RWPE1 (cell line): ENCODE data around the gene DOCK1.

Source experiments
- CTCF ChIA-PET: fragments of 350-600 bp; sonication (Branson Sonifier 250); formaldehyde crosslinking; extraction: SDS; loops from one replicate; lab custom pipeline; 2021; lab: Yijun Ruan, JAX
- POLR2A ChIA-PET: fragments of 400-600 bp; formaldehyde crosslinking; extraction: SDS; loops from one replicate; lab custom pipeline; 2020; ENCODE audit warnings: antibody characterized with exemption; ENCODE audit not compliant: low non-redundant PET; lab: Yijun Ruan, JAX
- DNase-seq: peaks from one replicate; pipeline ENCODE4 v3.0.0; 2012; ENCODE audit warnings: low spot score
- H3K27ac ChIP-seq: fragments of 450-650 bp; 2 replicates; pipeline ENCODE4 v1.5.1; 2017
- TF ChIP-seq, protein P1 (sequence below): fragments of 450-650 bp; conservative IDR thresholded peaks from 2 replicates; pipeline ENCODE4 v1.5.1; 2017; ENCODE audit warnings: low read depth, mild to moderate bottlenecking

Gene DOCK1

DNA sequence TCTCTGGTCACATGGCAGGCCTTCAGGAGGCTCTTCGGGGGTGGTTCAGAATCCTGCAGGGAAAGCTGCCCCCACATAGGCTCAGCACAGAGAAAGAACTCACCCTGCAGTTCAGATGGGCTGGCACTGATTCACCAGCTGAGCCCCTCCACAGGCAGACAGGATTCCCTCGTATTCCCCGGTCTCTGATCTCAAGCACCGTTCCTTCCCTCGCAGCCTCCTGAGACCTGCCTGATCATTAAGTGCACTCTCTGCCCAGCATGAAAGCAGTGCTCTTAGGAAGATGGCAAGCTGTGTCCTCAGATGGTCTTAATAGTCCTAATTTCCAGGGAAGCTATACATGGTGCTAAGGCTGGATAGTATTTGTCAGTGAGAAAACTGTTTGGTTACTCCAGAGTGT is 565.7 kb downstream of the DOCK1 start:
- H3K27ac ChIP-seq: no peak overlapping the region
- TF ChIP-seq, protein P1, sequence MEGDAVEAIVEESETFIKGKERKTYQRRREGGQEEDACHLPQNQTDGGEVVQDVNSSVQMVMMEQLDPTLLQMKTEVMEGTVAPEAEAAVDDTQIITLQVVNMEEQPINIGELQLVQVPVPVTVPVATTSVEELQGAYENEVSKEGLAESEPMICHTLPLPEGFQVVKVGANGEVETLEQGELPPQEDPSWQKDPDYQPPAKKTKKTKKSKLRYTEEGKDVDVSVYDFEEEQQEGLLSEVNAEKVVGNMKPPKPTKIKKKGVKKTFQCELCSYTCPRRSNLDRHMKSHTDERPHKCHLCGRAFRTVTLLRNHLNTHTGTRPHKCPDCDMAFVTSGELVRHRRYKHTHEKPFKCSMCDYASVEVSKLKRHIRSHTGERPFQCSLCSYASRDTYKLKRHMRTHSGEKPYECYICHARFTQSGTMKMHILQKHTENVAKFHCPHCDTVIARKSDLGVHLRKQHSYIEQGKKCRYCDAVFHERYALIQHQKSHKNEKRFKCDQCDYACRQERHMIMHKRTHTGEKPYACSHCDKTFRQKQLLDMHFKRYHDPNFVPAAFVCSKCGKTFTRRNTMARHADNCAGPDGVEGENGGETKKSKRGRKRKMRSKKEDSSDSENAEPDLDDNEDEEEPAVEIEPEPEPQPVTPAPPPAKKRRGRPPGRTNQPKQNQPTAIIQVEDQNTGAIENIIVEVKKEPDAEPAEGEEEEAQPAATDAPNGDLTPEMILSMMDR: no peak
- POLR2A ChIA-PET: no interaction called here

DNA sequence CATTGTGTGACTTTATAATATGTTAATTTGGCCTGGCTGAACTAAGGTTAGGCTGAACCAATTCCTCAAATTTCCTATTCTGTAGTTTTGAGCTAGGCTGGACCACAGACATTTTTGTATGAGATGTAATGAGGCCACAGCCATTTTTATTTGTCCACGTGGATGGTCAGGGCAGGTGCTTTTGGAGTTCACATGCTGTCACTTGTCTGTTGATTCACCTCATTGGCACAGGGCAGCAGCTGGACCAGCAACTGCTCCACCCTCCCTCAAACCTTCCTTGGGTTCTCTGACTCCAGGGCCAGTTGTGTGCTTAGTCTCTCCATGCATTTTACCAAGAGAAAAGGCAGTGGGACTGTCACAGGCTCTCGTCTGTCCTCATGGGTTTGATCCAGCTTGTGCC is 567.7 kb downstream of the DOCK1 start:
- CTCF ChIA-PET: no interaction called here
- POLR2A ChIA-PET: no interaction called here
- TF ChIP-seq, protein P1: no peak
- no peak overlapping the region for H3K27ac ChIP-seq
- DNase-seq: no peak

More for the DNA sequence above, 565.7 kb downstream of the DOCK1 start:
- CTCF ChIA-PET: no interaction called here
- DNase-seq: no peak

GRCh38 chr10:127474501-127474900 is 569.3 kb downstream of the DOCK1 start:
- ChIA-PET POLR2A (no interaction called here), CTCF (interaction anchor here (0.6 kb wide), 1 partner anchor 206 kb away, joined by 3 read pairs; no protein-coding TSS in a partner anchor)
- TF ChIP-seq, protein P1: no peak
- H3K27ac ChIP-seq: no peak overlapping the region
- no peak for DNase-seq

DNA sequence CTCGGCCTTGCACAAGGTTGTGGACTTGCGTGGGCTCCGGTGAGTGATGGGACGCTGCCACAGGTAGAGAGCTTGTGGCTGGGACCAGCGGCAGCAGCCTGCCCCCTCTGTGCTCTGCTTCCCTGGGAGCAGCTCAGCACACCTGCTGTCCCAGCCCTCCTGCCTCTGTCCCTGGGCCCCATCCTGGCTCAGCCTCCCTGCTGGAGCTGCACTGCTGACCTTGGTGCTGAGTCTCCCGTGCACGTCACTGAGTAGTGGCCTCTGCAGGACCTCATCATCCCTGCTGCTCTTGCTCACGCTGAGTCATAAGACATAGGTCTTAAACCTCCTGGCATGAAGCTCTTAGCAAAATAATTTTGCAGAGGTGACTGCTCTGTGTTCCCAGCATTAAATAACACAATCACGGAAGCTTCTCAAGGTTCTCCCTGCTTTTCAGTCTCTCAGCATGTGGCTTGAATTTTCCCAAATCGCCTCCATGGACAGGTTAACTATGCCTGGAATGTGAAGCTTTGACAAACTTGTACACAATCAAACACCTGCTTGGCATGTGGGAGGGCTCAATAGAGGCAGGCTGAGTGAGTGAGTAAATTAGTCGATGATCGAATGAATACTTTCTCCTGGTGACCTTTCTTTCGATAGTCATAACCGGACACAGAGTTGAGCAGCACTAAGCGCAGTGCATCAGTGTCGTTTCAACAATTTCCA is 580.1 kb downstream of the DOCK1 start:
- peak; percentile 65 for DNase-seq
- TF ChIP-seq, protein P1: no peak
- POLR2A ChIA-PET: no interaction called here
- CTCF ChIA-PET: no interaction called here
- no peak overlapping the region for H3K27ac ChIP-seq

DNA sequence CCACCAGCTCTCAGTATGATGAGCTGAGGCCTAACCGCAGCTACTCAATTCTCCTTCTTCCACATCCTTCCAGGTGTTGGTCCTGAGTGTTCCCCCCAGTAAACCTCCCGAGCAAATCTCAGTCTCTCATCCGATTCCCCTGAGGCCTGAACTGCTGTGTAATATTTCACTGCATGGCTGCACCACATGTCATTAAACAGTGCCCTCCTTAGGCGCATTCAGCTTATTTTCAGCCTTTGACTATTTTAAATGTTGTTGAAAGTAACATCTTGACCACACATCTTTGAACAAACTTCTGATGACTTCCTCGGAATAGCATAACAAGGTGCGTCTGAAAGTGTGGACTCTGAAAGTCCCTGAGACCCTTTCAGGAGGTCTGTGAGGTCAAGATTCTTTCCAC is 581.1 kb downstream of the DOCK1 start:
- no peak for DNase-seq
- CTCF ChIA-PET: no interaction called here
- TF ChIP-seq, protein P1: no peak
- no peak overlapping the region for H3K27ac ChIP-seq
- POLR2A ChIA-PET: no interaction called here

DNA sequence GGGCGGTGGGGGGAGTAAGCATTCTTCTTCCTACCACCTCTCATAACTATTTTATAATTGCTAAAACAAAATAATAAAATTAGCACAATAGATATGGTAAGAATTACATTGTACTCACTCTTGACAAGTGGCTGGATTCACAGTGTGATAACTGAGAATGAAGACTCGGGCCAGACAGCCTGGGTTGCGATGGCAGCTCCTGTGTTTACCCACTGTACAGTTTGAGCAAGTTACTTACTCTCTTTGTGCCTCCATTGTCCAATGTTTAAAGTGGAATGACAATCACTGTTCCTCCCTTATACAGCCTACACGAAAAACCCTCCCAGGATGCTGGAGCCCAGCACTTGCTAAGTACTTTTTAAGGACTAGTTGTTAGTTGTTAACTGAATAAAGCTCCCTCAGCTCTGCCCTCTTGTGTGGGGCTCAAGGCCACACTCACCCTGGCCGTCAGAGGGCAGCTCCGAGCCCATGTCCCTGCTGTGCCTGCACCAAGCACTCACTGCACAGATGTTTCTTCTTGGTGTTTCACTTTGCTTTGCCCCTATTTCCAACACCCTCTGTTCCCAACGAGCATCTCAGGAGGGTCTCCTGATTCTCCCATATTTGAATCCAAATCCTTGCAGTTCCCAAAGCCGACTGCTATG is 587.5 kb downstream of the DOCK1 start:
- no peak overlapping the region for H3K27ac ChIP-seq
- POLR2A ChIA-PET: no interaction called here
- CTCF ChIA-PET: no interaction called here
- DNase-seq: no peak
- TF ChIP-seq, protein P1: no peak
